ENCODE results near the gene INSYN1.

INSYN1 gene

DNA sequence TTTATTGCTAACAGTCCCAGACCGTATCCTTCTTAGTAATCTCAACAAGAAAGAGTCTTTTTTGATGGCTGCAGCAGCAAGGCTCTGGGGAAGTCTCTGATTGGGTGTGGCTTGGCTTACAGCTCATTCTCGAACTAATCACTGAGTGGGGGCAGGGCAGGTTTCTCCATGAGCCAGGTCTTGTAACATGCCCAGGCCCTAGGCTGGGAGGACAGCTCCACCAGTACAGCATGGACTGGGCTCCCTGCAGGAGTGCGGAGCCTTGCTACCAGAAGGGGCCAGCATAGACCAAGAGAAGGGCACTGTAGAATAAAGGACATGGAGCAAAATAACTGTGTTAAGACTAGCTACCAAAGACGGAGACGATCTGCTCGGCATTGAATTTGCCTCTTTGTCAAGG lies 61.8 kb downstream of the INSYN1 start:
- no peaks in the 10 kb centered on the region for H3K9me2 ChIP-seq (replicated peaks; ENCODE audit: control insufficient read depth, low read length)
- no peaks in the 10 kb centered on the region for H3K9me3 ChIP-seq (ENCODE audit: control insufficient read depth, insufficient read depth, low read length)
- H3K36me3 ChIP-seq (ENCODE audit: control insufficient read depth, low read length): no peaks in the 10 kb centered on the region
- H3K4me2 ChIP-seq (ENCODE audit: low read length): no peak overlapping the region
- no peaks in the 10 kb centered on the region for H3K4me1 ChIP-seq (ENCODE audit: control insufficient read depth, low read length)
- no peak overlapping the region for H3K27ac ChIP-seq (ENCODE audit: low read depth, low read length)
- H3F3A ChIP-seq (ENCODE audit: control insufficient read depth, insufficient read depth): no peaks in the 10 kb centered on the region
- H3K4me3 ChIP-seq (ENCODE audit: low read length): no peak overlapping the region
- H3K27me3 ChIP-seq (ENCODE audit: control insufficient read depth, low read length): peaks cover 39% of the 10 kb centered on the region
- TF ChIP-seq, protein P1, sequence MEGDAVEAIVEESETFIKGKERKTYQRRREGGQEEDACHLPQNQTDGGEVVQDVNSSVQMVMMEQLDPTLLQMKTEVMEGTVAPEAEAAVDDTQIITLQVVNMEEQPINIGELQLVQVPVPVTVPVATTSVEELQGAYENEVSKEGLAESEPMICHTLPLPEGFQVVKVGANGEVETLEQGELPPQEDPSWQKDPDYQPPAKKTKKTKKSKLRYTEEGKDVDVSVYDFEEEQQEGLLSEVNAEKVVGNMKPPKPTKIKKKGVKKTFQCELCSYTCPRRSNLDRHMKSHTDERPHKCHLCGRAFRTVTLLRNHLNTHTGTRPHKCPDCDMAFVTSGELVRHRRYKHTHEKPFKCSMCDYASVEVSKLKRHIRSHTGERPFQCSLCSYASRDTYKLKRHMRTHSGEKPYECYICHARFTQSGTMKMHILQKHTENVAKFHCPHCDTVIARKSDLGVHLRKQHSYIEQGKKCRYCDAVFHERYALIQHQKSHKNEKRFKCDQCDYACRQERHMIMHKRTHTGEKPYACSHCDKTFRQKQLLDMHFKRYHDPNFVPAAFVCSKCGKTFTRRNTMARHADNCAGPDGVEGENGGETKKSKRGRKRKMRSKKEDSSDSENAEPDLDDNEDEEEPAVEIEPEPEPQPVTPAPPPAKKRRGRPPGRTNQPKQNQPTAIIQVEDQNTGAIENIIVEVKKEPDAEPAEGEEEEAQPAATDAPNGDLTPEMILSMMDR (IDR thresholded peaks at IDR 0.05; ENCODE audit: low read depth, low read length, poor library complexity, severe bottlenecking): no peak
- TF ChIP-seq EZH2phosphoT487 (IDR thresholded peaks at IDR 0.05; ENCODE audit: borderline replicate concordance, low read length): no peak
- no peaks in the 10 kb centered on the region for H4K20me1 ChIP-seq (ENCODE audit: control insufficient read depth, insufficient read depth, low read depth, low read length)
- no peaks in the 10 kb centered on the region for H3K79me2 ChIP-seq (ENCODE audit: control insufficient read depth, low read length)

DNA sequence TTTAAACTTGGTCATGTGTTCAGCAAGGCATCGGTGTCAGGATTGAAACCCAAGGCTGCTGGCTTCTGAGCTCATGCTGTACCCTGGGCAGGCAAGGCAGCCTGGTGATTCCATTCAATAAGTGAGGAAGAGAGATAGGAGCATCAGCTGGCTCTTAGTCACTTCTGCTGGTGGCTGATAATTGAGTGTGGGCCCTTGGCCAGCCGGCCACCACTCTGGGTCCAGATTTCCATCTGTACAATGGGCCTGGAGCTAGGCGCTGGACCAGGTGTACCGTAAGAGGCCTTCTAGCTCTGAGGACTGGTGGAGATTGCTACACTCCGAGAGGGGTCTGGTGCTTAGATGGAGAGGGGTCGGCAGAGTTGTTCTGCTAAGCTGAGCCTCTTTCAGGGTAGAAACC lies 64.7 kb downstream of the INSYN1 start:
- H3K4me2 ChIP-seq (ENCODE audit: low read length): no peak overlapping the region
- H3K79me2 ChIP-seq (ENCODE audit: control insufficient read depth, low read length): no peaks in the 10 kb centered on the region
- no peaks in the 10 kb centered on the region for H3K4me1 ChIP-seq (ENCODE audit: control insufficient read depth, low read length)
- H3K27ac ChIP-seq (ENCODE audit: low read depth, low read length): no peak overlapping the region
- no peak overlapping the region for H3K4me3 ChIP-seq (ENCODE audit: low read length)
- H3F3A ChIP-seq (ENCODE audit: control insufficient read depth, insufficient read depth): no peaks in the 10 kb centered on the region
- TF ChIP-seq EZH2phosphoT487 (IDR thresholded peaks at IDR 0.05; ENCODE audit: borderline replicate concordance, low read length): no peak
- TF ChIP-seq, protein P1 (IDR thresholded peaks at IDR 0.05; ENCODE audit: low read depth, low read length, poor library complexity, severe bottlenecking): no peak
- no peaks in the 10 kb centered on the region for H3K36me3 ChIP-seq (ENCODE audit: control insufficient read depth, low read length)
- no peaks in the 10 kb centered on the region for H3K9me2 ChIP-seq (replicated peaks; ENCODE audit: control insufficient read depth, low read length)
- no peaks in the 10 kb centered on the region for H4K20me1 ChIP-seq (ENCODE audit: control insufficient read depth, insufficient read depth, low read depth, low read length)
- peaks cover 20% of the 10 kb centered on the region for H3K27me3 ChIP-seq (ENCODE audit: control insufficient read depth, low read length)
- H3K9me3 ChIP-seq (ENCODE audit: control insufficient read depth, insufficient read depth, low read length): no peaks in the 10 kb centered on the region

DNA sequence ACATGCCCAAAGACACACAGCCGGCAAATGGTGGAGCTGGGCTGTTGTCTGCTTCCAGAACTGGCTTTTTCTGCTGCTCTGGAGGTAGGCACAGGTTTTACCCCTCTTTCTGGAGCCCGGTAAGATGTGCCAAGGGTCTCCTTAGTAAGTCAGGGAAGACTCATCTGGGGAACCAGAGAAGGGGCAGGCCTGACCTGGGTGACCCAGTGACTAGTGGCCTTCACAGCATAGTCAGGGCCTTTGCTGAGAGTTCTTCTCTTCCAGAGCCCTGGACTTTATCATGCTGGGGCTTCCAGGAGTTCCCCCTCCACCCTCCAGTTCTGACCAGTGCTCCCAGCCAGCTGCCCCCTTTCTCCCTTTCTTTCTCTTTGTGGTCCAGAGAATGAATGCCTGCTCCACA lies 65.8 kb downstream of the INSYN1 start:
- H3K4me1 ChIP-seq (ENCODE audit: control insufficient read depth, low read length): no peaks in the 10 kb centered on the region
- no peak overlapping the region for H3K27ac ChIP-seq (ENCODE audit: low read depth, low read length)

More for the DNA sequence above, 65.8 kb downstream of the INSYN1 start:
- no peak overlapping the region for H3K4me3 ChIP-seq (ENCODE audit: low read length)
- H3K36me3 ChIP-seq (ENCODE audit: control insufficient read depth, low read length): no peaks in the 10 kb centered on the region
- peaks cover 10% of the 10 kb centered on the region for H3K27me3 ChIP-seq (ENCODE audit: control insufficient read depth, low read length)
- H3F3A ChIP-seq (ENCODE audit: control insufficient read depth, insufficient read depth): no peaks in the 10 kb centered on the region
- no peaks in the 10 kb centered on the region for H3K9me3 ChIP-seq (ENCODE audit: control insufficient read depth, insufficient read depth, low read length)
- no peaks in the 10 kb centered on the region for H3K9me2 ChIP-seq (replicated peaks; ENCODE audit: control insufficient read depth, low read length)
- H4K20me1 ChIP-seq (ENCODE audit: control insufficient read depth, insufficient read depth, low read depth, low read length): no peaks in the 10 kb centered on the region
- TF ChIP-seq EZH2phosphoT487 (IDR thresholded peaks at IDR 0.05; ENCODE audit: borderline replicate concordance, low read length): no peak
- TF ChIP-seq, protein P1 (IDR thresholded peaks at IDR 0.05; ENCODE audit: low read depth, low read length, poor library complexity, severe bottlenecking): no peak
- no peaks in the 10 kb centered on the region for H3K79me2 ChIP-seq (ENCODE audit: control insufficient read depth, low read length)
- no peak overlapping the region for H3K4me2 ChIP-seq (ENCODE audit: low read length)
